Epithelial cell of esophagus (primary cell): ENCODE measurements around the gene S100A11.

Experiments used
- DNase-seq: peaks from one replicate; pipeline ENCODE4 v3.0.0; 2010; ENCODE audit warnings: low read depth
- H3K4me3 ChIP-seq: 2 replicates; pipeline ENCODE4 v1.5.1; 2011; ENCODE audit warnings: mild to moderate bottlenecking, low read length, control low read depth
- TF ChIP-seq, protein P1 (sequence below): IDR thresholded peaks from 2 replicates; pipeline ENCODE4 v1.5.1; 2011; ENCODE audit warnings: low read depth, mild to moderate bottlenecking, low read length, control low read depth, inconsistent platforms; ENCODE audit not compliant: insufficient read depth; ENCODE audit errors: missing control alignments

S100A11 gene

DNA sequence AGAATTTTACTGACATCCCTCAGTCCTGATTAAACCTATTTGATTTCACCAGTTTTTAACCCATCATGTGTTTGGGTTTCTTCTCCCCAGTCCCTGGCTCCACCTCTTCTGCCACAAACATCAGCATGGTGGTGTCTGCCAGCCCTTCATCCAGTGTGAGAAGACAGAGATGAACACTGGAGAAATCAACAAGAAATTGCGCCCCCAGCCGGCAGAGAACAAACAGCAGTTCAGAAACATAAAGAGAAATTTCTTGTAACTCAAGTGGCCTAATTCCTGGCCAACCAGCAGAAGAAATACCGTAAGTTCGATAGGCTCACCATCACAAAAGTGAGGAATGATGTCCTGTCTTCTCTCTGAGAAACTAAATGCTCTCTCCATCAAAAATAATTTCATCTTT lies 18.3 kb downstream of the S100A11 start:
- peak; percentile 43 for DNase-seq
- TF ChIP-seq, protein P1, sequence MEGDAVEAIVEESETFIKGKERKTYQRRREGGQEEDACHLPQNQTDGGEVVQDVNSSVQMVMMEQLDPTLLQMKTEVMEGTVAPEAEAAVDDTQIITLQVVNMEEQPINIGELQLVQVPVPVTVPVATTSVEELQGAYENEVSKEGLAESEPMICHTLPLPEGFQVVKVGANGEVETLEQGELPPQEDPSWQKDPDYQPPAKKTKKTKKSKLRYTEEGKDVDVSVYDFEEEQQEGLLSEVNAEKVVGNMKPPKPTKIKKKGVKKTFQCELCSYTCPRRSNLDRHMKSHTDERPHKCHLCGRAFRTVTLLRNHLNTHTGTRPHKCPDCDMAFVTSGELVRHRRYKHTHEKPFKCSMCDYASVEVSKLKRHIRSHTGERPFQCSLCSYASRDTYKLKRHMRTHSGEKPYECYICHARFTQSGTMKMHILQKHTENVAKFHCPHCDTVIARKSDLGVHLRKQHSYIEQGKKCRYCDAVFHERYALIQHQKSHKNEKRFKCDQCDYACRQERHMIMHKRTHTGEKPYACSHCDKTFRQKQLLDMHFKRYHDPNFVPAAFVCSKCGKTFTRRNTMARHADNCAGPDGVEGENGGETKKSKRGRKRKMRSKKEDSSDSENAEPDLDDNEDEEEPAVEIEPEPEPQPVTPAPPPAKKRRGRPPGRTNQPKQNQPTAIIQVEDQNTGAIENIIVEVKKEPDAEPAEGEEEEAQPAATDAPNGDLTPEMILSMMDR = peak; percentile 40
- no peak overlapping the region for H3K4me3 ChIP-seq

DNA sequence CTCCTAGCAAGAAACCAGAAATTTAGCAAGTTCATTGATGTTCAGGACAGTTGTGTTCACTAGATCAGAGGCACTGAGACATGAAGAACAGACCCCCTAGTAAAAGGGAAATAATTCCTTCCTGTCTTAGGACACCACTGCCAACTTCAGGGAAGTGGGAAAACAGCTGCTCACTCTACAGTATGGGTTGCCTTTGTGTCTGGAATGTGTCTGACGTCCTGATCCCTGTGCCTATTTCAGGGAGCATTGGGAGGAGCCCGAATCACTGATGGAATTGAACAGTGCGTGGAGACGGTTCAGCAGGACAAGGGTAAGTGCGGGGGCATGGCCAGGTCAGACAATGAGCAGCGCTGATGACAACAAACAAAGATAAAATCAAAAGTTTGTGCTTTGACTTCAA lies 21.0 kb downstream of the S100A11 start:
- TF ChIP-seq, protein P1 = no peak
- H3K4me3 ChIP-seq = no peak overlapping the region
- no peak for DNase-seq

DNA sequence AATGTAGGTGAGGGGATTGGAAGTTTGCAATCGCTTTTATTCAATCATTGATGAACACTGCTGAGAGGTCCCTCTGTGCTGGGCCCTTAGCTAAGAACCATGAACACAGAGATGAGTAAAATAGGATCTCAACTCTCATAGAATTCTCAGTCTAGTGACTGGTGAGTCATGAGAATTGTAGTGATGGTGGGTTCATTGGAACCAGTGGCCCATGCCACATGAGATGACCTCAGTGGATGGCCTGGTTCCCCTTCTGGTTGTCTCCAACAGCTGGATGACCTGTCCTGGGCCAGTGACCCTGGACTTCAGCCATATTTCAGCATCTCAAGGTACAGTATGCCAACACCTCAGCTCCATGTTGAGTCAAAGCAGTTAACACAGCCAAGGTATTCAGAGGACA lies 21.9 kb downstream of the S100A11 start:
- H3K4me3 ChIP-seq = no peak overlapping the region
- TF ChIP-seq, protein P1 = no peak
- DNase-seq = no peak

- DNase-seq = peak; percentile 73
- no peak overlapping the region for H3K4me3 ChIP-seq
- TF ChIP-seq, protein P1 = peak; percentile 87
These were observed 23.1 kb downstream of the S100A11 start for GRCh38 chr1:152013664-152014237.

GRCh38 chr1:152009691-152010090 lies 27.1 kb downstream of the S100A11 start:
- no peak for DNase-seq
- TF ChIP-seq, protein P1 = no peak
- no peak overlapping the region for H3K4me3 ChIP-seq

DNA sequence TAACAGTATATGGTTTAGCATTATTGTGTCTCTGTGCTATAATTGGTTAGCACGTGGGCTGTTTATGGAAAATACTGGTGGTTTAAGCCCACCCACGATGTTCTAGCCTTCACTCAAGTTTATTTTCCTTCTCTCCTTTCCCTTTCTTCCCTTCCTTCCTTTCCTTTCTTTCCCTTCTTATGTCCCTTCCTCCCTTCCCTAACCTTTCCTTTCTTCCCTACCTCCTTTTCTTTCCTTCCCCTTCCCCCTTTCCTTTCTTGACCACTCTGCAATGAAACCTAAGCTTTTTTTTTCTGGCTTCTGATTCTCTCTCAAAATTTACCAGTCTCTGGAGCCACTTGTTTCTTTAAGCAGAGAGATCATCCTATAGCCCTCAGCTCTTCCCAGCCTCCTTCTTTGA lies 29.8 kb downstream of the S100A11 start:
- DNase-seq = no peak
- TF ChIP-seq, protein P1 = no peak
- no peak overlapping the region for H3K4me3 ChIP-seq

- TF ChIP-seq, protein P1 = no peak
- no peak overlapping the region for H3K4me3 ChIP-seq
- DNase-seq = no peak
These were observed 31.4 kb downstream of the S100A11 start for GRCh38 chr1:152005360-152005912.
